ENCODE results near the gene KRTAP5-1.

KRTAP5-1 gene

GRCh38 chr11:1570896-1571759, 14.0 kb downstream of the KRTAP5-1 start:
- no peak for DNase-seq

GRCh38 chr11:1570531-1570895, 14.6 kb downstream of the KRTAP5-1 start:
- no peak for DNase-seq

- DNase-seq = no peak
Observed at GRCh38 chr11:1570001-1570453, 15.1 kb downstream of the KRTAP5-1 start.

GRCh38 chr11:1569251-1569780, 15.8 kb downstream of the KRTAP5-1 start:
- DNase-seq = no peak

GRCh38 chr11:1568441-1568911, 16.6 kb downstream of the KRTAP5-1 start:
- no peak for DNase-seq

DNA sequence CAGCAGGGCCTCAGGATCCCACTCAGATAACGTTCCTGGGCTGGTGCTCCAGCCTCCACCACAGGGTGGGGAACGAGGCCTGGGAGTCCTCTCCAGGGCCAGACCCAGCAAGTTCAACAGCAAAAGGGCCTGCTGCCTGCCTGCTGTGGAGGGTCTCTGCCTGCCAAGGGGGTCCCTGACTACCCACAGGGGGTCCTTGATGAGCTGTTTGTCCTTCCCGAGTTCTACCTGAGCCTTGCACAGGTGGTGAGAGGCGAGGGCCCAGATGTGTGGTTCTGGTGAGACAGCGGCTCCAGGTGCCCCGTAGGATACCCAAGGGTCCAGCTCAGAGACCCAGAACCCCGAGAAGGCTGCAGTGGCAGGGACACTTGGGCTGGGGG, 17.4 kb downstream of the KRTAP5-1 start:
- no peak for DNase-seq

DNA sequence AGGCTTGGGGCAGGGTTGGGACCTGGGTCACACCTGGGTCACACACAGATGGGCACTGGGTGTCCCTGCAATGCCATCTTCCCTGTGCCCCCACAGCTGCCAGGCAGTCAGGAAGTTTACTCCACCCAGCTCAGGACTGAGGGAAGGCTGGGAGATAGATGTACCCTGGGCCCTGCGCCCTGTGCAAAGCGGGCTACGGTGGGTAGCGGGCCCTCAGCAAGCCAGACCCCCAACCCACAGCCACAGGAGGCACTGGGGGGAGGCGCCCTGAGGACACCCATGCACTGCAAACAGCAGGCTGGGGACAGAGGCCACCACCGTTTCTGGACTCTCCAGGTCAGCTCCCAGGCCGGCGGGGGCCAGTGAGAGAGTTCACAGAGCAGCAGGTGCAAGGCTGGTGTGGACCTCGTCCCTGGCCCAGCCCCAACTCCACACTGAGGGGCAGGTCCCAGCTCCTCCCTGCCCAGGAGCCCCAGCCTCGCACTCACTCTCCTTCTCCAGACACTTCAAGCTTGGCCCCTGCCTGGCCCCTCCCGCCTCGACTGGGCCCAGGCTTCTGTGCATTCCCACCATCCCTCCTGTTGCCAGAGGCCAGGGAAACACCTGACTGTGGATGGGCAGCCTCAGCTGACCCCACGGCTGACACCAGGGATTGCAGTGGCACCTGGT, 17.9 kb downstream of the KRTAP5-1 start:
- no peak for DNase-seq

DNA sequence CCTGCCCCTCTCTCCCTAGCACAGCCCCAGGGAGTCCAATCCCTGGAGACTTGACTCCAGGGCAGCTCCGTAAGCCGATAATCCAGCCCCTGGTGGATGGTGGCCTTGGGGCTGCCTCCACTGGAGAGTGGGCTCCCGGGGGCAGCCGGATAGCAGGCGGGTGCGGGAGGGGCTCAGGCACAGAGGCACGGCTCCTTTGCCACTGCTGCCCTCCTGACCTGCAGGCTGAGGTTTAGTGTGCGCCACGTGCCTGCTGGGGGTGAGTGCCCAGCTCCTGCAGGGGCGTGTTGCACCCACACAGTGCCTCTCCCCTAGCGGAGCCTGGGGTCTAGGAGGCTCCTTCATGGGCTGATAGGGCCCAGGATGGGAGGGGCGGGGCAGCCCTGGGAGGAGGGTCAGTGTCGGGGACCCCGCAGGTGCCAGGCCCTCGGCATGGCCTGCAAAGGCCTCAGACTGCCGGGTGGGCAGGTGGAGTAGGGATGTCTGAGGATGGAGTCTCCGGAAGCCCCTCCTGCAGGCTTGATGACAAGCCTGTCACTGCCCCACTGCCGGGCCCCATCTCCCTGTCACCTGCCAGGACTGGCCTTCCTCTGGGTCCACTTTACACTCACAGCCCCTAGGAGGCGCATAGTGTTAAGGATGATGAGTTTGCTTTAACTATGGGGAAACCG, 18.6 kb downstream of the KRTAP5-1 start:
- DNase-seq = no peak

DNA sequence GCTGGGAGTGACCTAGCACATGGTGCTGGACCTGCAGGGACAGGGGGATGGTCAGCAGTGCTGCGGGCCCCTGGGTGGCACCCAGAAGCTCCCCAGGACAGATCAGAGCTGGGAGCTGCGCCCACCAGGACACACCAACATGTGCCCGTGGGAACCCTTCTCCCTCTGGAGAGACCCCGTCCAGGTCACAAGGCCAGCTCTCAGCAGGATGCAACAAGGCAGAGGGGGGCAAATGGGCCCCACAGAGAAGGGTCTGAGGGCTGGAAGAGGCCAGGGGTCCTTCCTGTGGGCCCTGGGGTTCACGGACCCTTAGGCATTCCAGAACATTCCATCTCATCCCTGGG, 19.2 kb downstream of the KRTAP5-1 start:
- DNase-seq = no peak

GRCh38 chr11:1565173-1565903, 19.7 kb downstream of the KRTAP5-1 start:
- no peak for DNase-seq

DNA sequence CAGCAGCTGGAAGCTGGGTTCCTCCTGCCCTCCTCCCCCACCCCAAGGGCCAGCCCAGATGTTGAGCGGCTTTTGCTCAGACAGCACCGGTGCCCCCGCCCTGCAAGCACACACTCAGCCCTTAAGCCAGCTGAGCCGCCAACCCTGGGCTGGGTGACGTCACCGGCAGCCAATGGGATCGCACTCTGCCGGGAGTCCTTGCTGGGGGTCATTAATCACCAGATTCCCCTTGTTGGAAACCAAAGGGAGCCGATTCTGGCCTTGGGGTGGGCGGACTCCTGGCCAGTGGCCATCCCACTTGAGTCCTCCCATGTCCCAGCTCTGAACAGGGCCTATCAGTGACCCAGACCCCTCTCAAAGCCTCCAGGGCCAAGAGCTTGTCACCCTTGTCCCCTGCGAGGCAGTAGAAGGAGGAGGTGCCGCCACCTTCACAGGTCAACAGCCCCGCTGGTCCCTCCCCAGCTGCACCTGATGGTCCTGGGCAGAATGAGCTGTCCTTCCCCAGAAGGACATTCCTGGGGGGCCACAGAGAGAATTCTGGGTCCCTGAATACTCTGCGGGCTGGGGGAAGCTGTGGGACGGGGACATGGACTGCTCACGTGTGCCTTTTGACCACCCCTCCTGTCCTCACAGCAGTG, 20.4 kb downstream of the KRTAP5-1 start:
- no peak for DNase-seq

- DNase-seq = no peak
Observed at GRCh38 chr11:1563697-1564534, 21.2 kb downstream of the KRTAP5-1 start.

DNA sequence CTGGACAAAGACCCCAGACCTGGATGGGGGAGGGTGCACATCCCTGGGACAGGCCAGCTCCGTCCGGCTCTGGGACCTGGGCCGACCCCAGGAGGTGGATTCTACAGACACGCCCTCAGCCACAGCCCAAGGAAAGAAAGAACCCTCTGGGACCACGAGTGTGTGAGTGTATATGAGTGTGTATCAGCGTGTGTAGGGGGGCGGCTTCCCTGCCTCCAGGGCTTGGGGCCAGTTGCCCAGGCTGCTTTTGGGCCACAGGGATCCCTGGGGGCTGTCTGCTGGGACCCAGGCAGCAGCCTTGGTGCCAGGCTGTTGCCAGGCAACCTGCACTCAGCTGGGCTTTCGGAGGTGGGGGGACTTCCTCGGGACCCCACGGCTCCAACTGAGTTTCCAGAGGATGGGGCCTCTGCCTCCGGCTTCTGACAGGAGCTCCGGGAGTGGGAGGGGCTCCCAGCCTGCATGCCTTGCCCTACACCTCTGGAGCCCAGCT, 21.9 kb downstream of the KRTAP5-1 start:
- DNase-seq = no peak

DNA sequence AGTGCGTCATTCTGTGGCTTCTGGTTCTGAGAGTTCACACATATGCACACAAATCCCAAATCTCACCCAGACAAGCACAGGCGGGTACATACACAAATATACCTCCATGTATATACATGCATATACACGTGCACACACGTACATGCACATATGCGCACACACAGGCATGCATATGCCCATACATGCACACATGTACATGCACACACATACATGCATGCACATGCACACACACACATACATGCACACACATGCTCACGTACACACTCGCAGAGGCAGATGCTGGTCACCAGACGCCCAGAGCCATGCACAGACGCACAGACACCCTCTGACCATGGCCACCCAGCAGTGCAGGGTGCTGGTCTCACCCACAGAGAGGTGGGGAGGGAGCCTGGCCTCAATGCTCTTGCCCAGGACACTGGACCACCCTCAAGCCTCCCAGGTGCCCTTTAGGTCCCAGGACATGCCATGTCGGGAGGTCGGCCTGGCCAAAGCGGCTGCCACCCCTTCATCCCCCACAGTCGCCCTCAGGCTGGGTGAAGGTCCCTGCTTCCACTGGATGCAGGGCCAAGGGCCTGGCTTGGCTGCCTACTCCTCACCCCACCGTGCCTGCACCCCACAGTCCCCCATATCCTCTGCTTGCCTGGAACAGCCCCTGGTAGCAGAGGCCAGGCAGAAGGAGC, 22.5 kb downstream of the KRTAP5-1 start:
- DNase-seq = no peak

GRCh38 chr11:1561955-1562354, 23.1 kb downstream of the KRTAP5-1 start:
- no peak for DNase-seq

GRCh38 chr11:1561266-1561665, 23.8 kb downstream of the KRTAP5-1 start:
- no peak for DNase-seq

DNA sequence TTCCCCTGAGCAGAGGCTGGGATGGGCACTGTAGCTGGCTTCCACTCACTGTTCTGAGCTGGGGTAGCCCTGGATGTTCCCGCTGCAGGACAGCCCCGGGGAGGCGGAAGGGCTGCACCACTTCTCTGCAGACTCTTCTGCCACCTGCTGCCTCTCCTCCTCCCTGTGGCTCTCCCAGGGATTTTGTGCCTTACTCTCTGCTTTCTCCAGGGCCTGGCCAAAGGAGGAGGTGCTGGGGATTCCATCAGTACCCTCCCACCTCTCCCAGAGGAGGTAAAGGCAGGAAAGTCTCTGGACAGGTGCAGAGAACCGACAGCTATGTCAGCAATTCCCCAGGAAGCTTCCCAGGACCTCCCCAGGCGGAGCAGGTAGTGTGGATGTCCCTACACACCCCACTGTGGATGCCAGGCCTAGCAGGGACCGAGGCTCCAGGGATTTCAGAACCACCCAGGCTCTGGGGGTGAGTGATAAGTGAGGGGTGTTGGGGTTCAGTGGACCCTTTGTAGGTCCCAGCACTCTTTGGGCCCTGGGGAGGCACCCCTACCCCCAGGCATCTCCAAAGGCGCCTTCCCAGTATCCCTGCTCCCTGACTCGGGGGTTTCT, 24.3 kb downstream of the KRTAP5-1 start:
- DNase-seq = no peak

DNA sequence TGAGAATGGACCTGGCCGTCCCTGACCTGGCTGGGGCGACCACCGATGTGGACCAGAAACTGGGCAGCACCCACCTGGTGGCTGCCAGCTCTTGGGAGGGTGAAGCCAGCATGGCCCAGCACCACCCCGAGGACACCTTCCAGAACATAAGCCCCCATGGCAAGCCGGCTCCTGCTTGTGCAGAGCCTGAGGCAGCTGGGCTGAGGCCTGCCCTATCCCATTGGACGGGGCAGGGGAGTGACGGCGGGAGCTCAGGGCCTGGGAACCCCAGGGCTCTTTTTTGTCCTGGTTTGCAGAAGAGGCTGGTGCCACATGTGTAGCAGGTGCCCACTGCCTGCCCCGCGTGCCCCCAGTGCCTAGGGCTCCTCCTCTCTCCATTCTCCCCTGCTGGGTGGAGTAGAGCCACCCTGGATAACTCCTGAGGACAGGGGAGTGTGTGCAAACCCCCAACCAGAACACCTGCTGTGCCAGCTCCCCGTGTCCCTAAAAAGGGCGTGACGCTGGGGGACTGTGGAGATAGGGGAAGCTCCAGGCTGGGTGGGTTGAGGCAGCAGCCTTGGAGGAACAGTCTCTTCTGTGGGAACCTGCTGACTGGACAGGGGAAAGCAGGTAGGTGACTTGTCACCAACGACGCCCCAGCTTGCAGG, 25.0 kb downstream of the KRTAP5-1 start:
- no peak for DNase-seq

GRCh38 chr11:1559111-1559951, 25.8 kb downstream of the KRTAP5-1 start:
- no peak for DNase-seq

Measured in activated CD4-positive, alpha-beta T cell treated with anti-CD3 and anti-CD28 coated beads, Interleukin-2, amount 50 U/mL, for 4 hours (primary cell).